ENCODE measurements around the gene AMOT. TPM values are rescaled to one million over a fixed set of nuclear protein-coding genes. Genes with fewer than 3 reads are reported as not detected.

AMOT gene
- polyA plus RNA-seq, 1 of the 3 experiments (the other 2 are of a cell fraction): 3.4 TPM

DNA sequence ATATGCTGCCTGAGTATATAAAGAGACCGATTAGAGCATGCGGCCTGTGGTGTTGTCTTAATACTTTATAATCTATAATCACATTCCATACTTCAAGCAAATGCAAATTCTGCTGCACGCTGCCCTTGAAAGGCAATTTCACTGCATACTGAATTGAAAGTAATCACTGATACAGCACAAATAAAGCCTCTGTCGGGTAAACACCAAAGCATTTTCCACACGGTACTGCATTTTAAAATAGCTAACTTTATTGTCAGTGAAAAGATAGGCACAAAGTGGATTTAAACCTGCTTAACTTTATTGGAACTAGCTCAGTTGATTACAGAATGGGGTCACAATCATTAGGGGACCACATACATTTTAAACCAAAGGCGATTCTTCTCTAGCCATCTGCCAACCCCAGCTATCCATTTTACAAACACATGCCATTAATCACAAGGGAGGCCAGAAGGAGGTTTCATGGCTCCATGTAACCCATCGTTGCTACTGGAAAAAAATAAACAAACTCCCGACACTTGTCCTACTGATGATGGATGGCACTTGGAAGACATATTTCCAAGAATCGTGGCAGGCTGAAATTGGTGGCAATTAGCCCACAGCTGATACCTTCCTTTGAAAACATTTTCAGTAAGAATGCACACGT lies 65.9 kb downstream of the AMOT start:
- H3K79me2 ChIP-seq (ENCODE audit: insufficient read depth): no peaks in the 10 kb centered on the region
- H3K9ac ChIP-seq: no peak overlapping the region
- H3K9me3 ChIP-seq: no peaks in the 10 kb centered on the region
- no peak overlapping the region for H2AFZ ChIP-seq (ENCODE audit: low read depth)
- no peaks in the 10 kb centered on the region for H3K36me3 ChIP-seq (replicated peaks in 1 of 2; ENCODE audit: control insufficient read depth in 1 of 2, insufficient read depth in 2 of 2, low read length in 1 of 2)
- 53% methylated on average over 10 of the region's 10 CpGs for WGBS (ENCODE audit: low lambda C conversion rate)
- no peaks in the 10 kb centered on the region for H3F3A ChIP-seq (replicated peaks; ENCODE audit: insufficient read depth)
- TF ChIP-seq, protein P1, sequence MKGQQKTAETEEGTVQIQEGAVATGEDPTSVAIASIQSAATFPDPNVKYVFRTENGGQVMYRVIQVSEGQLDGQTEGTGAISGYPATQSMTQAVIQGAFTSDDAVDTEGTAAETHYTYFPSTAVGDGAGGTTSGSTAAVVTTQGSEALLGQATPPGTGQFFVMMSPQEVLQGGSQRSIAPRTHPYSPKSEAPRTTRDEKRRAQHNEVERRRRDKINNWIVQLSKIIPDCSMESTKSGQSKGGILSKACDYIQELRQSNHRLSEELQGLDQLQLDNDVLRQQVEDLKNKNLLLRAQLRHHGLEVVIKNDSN (IDR thresholded peaks at IDR 0.05; ENCODE audit: borderline replicate concordance, low read depth): no peak
- no peak for TF ChIP-seq TCF12 (IDR thresholded peaks at IDR 0.05)
- TF ChIP-seq, protein P2, sequence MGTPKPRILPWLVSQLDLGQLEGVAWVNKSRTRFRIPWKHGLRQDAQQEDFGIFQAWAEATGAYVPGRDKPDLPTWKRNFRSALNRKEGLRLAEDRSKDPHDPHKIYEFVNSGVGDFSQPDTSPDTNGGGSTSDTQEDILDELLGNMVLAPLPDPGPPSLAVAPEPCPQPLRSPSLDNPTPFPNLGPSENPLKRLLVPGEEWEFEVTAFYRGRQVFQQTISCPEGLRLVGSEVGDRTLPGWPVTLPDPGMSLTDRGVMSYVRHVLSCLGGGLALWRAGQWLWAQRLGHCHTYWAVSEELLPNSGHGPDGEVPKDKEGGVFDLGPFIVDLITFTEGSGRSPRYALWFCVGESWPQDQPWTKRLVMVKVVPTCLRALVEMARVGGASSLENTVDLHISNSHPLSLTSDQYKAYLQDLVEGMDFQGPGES (IDR thresholded peaks at IDR 0.05; ENCODE audit: low read depth, low read length): no peak
- TF ChIP-seq CHD2 (IDR thresholded peaks at IDR 0.05; ENCODE audit: low read length, partially characterized antibody): no peak
- TF ChIP-seq, protein P3, sequence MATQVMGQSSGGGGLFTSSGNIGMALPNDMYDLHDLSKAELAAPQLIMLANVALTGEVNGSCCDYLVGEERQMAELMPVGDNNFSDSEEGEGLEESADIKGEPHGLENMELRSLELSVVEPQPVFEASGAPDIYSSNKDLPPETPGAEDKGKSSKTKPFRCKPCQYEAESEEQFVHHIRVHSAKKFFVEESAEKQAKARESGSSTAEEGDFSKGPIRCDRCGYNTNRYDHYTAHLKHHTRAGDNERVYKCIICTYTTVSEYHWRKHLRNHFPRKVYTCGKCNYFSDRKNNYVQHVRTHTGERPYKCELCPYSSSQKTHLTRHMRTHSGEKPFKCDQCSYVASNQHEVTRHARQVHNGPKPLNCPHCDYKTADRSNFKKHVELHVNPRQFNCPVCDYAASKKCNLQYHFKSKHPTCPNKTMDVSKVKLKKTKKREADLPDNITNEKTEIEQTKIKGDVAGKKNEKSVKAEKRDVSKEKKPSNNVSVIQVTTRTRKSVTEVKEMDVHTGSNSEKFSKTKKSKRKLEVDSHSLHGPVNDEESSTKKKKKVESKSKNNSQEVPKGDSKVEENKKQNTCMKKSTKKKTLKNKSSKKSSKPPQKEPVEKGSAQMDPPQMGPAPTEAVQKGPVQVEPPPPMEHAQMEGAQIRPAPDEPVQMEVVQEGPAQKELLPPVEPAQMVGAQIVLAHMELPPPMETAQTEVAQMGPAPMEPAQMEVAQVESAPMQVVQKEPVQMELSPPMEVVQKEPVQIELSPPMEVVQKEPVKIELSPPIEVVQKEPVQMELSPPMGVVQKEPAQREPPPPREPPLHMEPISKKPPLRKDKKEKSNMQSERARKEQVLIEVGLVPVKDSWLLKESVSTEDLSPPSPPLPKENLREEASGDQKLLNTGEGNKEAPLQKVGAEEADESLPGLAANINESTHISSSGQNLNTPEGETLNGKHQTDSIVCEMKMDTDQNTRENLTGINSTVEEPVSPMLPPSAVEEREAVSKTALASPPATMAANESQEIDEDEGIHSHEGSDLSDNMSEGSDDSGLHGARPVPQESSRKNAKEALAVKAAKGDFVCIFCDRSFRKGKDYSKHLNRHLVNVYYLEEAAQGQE (IDR thresholded peaks at IDR 0.05; ENCODE audit: low read depth, low read length): no peak
- no peak for TF ChIP-seq SMC3 (IDR thresholded peaks at IDR 0.05; ENCODE audit: low read depth, low read length)
- no peak for TF ChIP-seq RCOR1 (IDR thresholded peaks at IDR 0.05; ENCODE audit: low read length)
- no peak for TF ChIP-seq MXI1 (IDR thresholded peaks at IDR 0.05; ENCODE audit: low read depth, low read length)
- no peak for TF ChIP-seq ELF1 (IDR thresholded peaks at IDR 0.05)
- no peak for TF ChIP-seq MEF2A (IDR thresholded peaks at IDR 0.05; ENCODE audit: borderline replicate concordance, low read depth)
- no peak for TF ChIP-seq YY1 (IDR thresholded peaks at IDR 0.05; ENCODE audit: low read depth)
- no peak for TF ChIP-seq TEAD4 (IDR thresholded peaks at IDR 0.05; ENCODE audit: borderline replicate concordance, insufficient read depth)
- no peak for TF ChIP-seq SIN3A (IDR thresholded peaks at IDR 0.05; ENCODE audit: borderline replicate concordance, low read depth, low read length)
- TF ChIP-seq RFX5 (IDR thresholded peaks at IDR 0.05; ENCODE audit: low read length): no peak
- no peak for TF ChIP-seq FOSL2 (IDR thresholded peaks at IDR 0.05; ENCODE audit: borderline replicate concordance, low read depth)
- no peak for TF ChIP-seq TAF1 (IDR thresholded peaks at IDR 0.05; ENCODE audit: borderline replicate concordance, low read depth, low read length)
- TF ChIP-seq, protein P4, sequence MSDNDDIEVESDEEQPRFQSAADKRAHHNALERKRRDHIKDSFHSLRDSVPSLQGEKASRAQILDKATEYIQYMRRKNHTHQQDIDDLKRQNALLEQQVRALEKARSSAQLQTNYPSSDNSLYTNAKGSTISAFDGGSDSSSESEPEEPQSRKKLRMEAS (IDR thresholded peaks at IDR 0.05; ENCODE audit: low read depth): no peak
- no peak for TF ChIP-seq EP300 (IDR thresholded peaks at IDR 0.05; ENCODE audit: borderline replicate concordance in 1 of 2, low read depth in 1 of 2, low read length in 1 of 2)
- no peak for TF ChIP-seq FOXM1 (IDR thresholded peaks at IDR 0.05; ENCODE audit: low read depth)
- TF ChIP-seq, protein P5, sequence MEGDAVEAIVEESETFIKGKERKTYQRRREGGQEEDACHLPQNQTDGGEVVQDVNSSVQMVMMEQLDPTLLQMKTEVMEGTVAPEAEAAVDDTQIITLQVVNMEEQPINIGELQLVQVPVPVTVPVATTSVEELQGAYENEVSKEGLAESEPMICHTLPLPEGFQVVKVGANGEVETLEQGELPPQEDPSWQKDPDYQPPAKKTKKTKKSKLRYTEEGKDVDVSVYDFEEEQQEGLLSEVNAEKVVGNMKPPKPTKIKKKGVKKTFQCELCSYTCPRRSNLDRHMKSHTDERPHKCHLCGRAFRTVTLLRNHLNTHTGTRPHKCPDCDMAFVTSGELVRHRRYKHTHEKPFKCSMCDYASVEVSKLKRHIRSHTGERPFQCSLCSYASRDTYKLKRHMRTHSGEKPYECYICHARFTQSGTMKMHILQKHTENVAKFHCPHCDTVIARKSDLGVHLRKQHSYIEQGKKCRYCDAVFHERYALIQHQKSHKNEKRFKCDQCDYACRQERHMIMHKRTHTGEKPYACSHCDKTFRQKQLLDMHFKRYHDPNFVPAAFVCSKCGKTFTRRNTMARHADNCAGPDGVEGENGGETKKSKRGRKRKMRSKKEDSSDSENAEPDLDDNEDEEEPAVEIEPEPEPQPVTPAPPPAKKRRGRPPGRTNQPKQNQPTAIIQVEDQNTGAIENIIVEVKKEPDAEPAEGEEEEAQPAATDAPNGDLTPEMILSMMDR (IDR thresholded peaks at IDR 0.05): no peak
- H4K20me1 ChIP-seq (ENCODE audit: insufficient read depth): no peaks in the 10 kb centered on the region
- ChIA-PET CTCF (no interaction called here), POLR2A (no interaction called here)
- H3K27me3 ChIP-seq (ENCODE audit: insufficient read depth): no peaks in the 10 kb centered on the region
- DNase-seq: no peak
- no peak overlapping the region for H3K4me2 ChIP-seq
- H3K4me3 ChIP-seq (ENCODE audit: low read depth in 2 of 2, low read length in 1 of 2): no peak overlapping the region
- H3K4me1 ChIP-seq (ENCODE audit: control insufficient read depth in 1 of 2, insufficient read depth in 2 of 2, low read depth in 1 of 2, low read length in 1 of 2): no peaks in the 10 kb centered on the region
- H3K9me2 ChIP-seq: no peaks in the 10 kb centered on the region
- no peak overlapping the region for H3K27ac ChIP-seq (ENCODE audit: low read depth in 2 of 2, low read length in 1 of 2)
